Esophagus muscularis mucosa (tissue), 4 donors: ENCODE results near the gene UNC45A. TPM values are rescaled to one million over a fixed set of nuclear protein-coding genes. Genes with fewer than 3 reads are reported as not detected.
"Not testable (repeated sequence)": the region's sequence is repeated elsewhere in the genome, so short reads cannot be mapped to it uniquely, and the experiment has no call there.

Source experiments
- DNase-seq: peaks from one replicate; pipeline ENCODE4 v3.0.0-alpha.2; 2017; ENCODE audit errors: extremely low spot score
- H3K27ac ChIP-seq, 4 donors: fragments of 200-600 bp; sonication (generic); replicated peaks in 1 of 4; 1 replicate in 3 of 4; 2 replicates in 1 of 4; pipeline ENCODE4 v1.5.1; 2016 to 2019; ENCODE audit warnings: mild to moderate bottlenecking in 1 of 4
- H3K27me3 ChIP-seq, 4 donors: fragments of 200-600 bp; sonication (generic); one replicate each; pipeline versions ENCODE4 v1.5.1 to v1.6.0; 2016 to 2019
- H3K36me3 ChIP-seq, 4 donors: fragments of 200-600 bp; sonication (generic); one replicate each; pipeline ENCODE4 v1.5.1; 2016 to 2019
- H3K4me1 ChIP-seq, 4 donors: fragments of 200-600 bp; sonication (generic); one replicate each; pipeline ENCODE4 v1.5.1; 2016 to 2019
- H3K4me3 ChIP-seq, 4 donors: fragments of 200-600 bp; sonication (generic); 1 replicate in 2 of 4; 2 replicates in 2 of 4; pipeline ENCODE4 v1.5.1; 2016 to 2019; ENCODE audit warnings: mild to moderate bottlenecking in 4 of 4, moderate library complexity in 1 of 4
- H3K9me3 ChIP-seq, 4 donors: fragments of 200-600 bp; sonication (generic); 1 replicate in 3 of 4; 2 replicates in 1 of 4; pipeline ENCODE4 v1.5.1; 2016 to 2019
- EP300 ChIP-seq: sonication (generic); formaldehyde crosslinking; IDR thresholded peaks from one replicate; pipeline ENCODE4 v1.6.1; 2017; ENCODE audit warnings: antibody characterized with exemption
- POLR2A ChIP-seq: fragments of 450-650 bp; IDR thresholded peaks from one replicate; pipeline ENCODE4 v1.6.1; 2017; ENCODE audit warnings: antibody characterized with exemption, moderate library complexity, mild to moderate bottlenecking, low read depth
- POLR2AphosphoS5 ChIP-seq, 2 donors: sonication (generic); formaldehyde crosslinking; IDR thresholded peaks; one replicate each; pipeline ENCODE4 v1.6.1; 2017; ENCODE audit warnings: antibody characterized with exemption in 2 of 2
- WGBS: methylation state at CpG from one replicate; pipeline ENCODE4 v1.1.5; 2018; 5-methylcytosine and 5-hydroxymethylcytosine counted together
- intact Hi-C: fragments of 100-400 bp; cut with DNase I; formaldehyde crosslinking; loops from one replicate; pipeline ENCODE4 v1.15.1; 2023
- total RNA-seq, 4 donors: library from RNA; depleted of rRNA; stranded (reverse); fragments of >200 nt; gene quantifications; one replicate each; pipeline versions ENCODE4 v1.1.0 to v1.2.1, GENCODE V29; 2016
- TF ChIP-seq, protein P1 (sequence below), 3 experiments: fragments of 200-600 bp in 2 of 3; fragments of 450-650 bp in 1 of 3; sonication (generic) in 2 of 3; IDR thresholded peaks; one replicate each; pipeline ENCODE4 v1.5.1; 2017 to 2019; ENCODE audit warnings: antibody characterized with exemption in 3 of 3, mild to moderate bottlenecking in 2 of 3, moderate library complexity in 1 of 3

UNC45A gene
- total RNA-seq, 4 donors from 2014 or later, result 88.6 to 113 (median 93.2) TPM

DNA sequence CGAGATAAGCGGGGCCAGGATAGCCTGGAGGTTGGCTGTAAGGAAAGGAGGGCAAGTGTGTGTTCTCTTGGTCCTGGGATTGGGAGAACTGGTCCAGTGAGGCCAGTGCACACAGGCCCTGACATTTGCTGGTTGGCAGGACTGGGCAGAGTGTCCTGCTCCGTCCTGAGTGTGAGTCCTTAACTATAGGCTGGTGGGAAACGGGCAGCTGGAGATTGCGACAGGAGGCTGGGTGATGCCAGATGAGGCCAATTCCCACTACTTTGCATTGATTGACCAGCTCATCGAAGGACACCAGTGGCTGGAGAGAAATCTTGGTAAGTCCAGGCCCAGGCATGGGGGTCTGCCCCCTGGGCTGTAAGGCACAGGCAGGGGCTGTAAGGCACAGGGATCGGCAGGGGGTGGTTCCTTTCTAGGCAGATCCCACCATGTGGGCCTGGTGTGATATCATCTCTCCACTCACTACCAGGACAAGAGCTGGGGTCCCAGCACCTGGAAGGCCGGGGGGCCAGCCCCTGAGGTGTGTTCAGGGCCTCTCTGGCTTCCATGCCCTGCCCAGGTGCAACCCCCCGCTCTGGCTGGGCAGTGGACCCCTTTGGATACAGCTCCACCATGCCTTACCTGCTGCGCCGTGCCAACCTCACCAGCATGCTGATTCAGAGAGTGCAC, 28.8 kb upstream of the UNC45A start:
- H3K27me3 ChIP-seq, result no peaks in the 10 kb centered on the region
- intact Hi-C loops, result no loop called here
- no peak overlapping the region for H3K4me3 ChIP-seq
- no peaks in the 10 kb centered on the region for H3K9me3 ChIP-seq
- H3K36me3 ChIP-seq, result peaks cover 54 to 65% (median 64%) of the 10 kb centered on the region in 4 donors
- H3K27ac ChIP-seq, result peak overlapping the region in 2 of 4 donors; percentile 17 to 33
- DNase-seq, result no peak
- peaks cover 31 to 49% (median 38%) of the 10 kb centered on the region in 4 donors for H3K4me1 ChIP-seq
- 95% methylated on average over 6 of the region's 11 CpGs for WGBS
- TF ChIP-seq, protein P1, sequence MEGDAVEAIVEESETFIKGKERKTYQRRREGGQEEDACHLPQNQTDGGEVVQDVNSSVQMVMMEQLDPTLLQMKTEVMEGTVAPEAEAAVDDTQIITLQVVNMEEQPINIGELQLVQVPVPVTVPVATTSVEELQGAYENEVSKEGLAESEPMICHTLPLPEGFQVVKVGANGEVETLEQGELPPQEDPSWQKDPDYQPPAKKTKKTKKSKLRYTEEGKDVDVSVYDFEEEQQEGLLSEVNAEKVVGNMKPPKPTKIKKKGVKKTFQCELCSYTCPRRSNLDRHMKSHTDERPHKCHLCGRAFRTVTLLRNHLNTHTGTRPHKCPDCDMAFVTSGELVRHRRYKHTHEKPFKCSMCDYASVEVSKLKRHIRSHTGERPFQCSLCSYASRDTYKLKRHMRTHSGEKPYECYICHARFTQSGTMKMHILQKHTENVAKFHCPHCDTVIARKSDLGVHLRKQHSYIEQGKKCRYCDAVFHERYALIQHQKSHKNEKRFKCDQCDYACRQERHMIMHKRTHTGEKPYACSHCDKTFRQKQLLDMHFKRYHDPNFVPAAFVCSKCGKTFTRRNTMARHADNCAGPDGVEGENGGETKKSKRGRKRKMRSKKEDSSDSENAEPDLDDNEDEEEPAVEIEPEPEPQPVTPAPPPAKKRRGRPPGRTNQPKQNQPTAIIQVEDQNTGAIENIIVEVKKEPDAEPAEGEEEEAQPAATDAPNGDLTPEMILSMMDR (IDR thresholded peaks at IDR 0.05), result no peak
- TF ChIP-seq EP300 (no peak), POLR2AphosphoS5 (IDR thresholded peaks at IDR 0.05) (no peak), POLR2A (no peak)

DNA sequence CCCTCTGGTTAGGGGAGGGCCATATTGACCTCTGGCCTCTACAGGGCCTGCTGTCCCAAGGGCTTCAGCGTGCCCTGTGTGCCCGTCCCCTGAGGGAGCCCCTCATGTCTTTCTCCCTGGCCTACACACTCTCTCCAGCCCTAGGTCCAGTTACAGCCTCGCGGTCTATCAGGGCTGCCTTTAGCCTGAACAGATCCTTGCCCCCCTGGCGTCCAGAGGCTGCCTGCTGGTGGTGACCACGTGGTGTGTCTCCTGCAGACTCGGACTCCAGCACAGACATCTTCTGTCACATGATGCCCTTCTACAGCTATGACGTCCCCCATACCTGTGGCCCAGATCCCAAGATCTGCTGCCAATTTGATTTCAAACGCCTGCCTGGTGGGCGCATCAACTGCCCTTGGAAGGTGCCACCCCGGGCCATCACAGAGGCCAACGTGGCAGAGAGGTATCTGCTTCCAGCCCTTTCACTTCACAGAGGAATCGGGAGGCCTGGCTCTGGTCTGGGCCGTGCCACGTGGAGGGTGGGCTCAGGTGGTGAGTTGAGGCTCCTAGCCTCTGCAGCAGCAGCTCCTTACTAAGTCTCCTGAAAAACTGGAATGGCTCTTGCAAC, 27.9 kb upstream of the UNC45A start:
- H3K27ac ChIP-seq, result peak overlapping the region in 2 of 4 donors; percentile 33 to 35
- TF ChIP-seq POLR2AphosphoS5 (IDR thresholded peaks at IDR 0.05), result no peak
- no peak for TF ChIP-seq EP300
- TF ChIP-seq, protein P1 (IDR thresholded peaks at IDR 0.05), result no peak
- no peak for TF ChIP-seq POLR2A
- H3K4me3 ChIP-seq, result no peak overlapping the region
- DNase-seq, result no peak
- H3K4me1 ChIP-seq, result peaks cover 24 to 41% (median 31%) of the 10 kb centered on the region in 4 donors
- no peaks in the 10 kb centered on the region for H3K27me3 ChIP-seq
- 71% methylated on average over 14 of the region's 15 CpGs for WGBS
- intact Hi-C loops, result no loop called here
- no peaks in the 10 kb centered on the region for H3K9me3 ChIP-seq
- peaks cover 62 to 73% (median 72%) of the 10 kb centered on the region in 4 donors for H3K36me3 ChIP-seq

DNA sequence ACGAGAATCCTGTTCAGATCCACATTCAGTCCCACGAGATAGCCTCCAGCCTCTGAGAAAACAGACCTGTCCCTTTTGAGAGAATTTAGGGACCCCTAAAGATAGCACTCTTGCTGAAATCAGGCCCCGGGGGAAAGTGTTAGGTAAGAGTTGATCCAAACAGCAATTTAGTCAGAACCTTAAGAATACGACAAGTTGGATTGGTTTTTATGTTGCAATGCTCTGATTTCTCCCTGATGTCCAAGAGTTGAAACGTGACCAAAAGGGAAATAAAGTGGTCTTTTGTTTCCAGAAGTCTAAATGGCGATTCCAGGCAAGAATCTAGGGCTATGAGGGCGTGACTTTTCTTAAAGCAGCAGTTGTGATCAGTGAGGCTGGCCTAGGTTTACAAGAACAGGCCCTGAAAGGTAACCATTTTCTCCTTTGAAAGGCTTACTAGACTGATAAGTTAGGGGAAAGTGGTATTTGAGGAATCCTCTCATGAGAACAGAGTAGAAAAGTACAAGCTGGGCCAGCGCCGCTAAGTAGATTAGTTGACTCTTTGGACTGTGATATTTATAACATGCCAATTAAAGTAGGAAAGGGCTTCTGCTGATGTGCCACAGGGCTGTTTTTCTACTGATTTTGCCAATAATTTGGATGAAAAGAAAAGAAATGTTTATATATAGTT, 27.1 kb upstream of the UNC45A start:
- Histone ChIP-seq H3K27ac (peak overlapping the region in 2 of 4 donors; percentile 35 to 46), H3K36me3 (peaks cover 70 to 82% (median 80%) of the 10 kb centered on the region in 4 donors), H3K9me3 (no peaks in the 10 kb centered on the region), H3K4me3 (no peak overlapping the region), H3K4me1 (peaks cover 22 to 40% (median 31%) of the 10 kb centered on the region in 4 donors), H3K27me3 (no peaks in the 10 kb centered on the region)
- WGBS, result 80% methylated on average over 9 of the region's 9 CpGs
- intact Hi-C loops, result no loop called here
- TF ChIP-seq EP300 (no peak), POLR2A (no peak), POLR2AphosphoS5 (IDR thresholded peaks at IDR 0.05) (no peak)
- TF ChIP-seq, protein P1 (IDR thresholded peaks at IDR 0.05), result no peak
- DNase-seq, result no peak

DNA sequence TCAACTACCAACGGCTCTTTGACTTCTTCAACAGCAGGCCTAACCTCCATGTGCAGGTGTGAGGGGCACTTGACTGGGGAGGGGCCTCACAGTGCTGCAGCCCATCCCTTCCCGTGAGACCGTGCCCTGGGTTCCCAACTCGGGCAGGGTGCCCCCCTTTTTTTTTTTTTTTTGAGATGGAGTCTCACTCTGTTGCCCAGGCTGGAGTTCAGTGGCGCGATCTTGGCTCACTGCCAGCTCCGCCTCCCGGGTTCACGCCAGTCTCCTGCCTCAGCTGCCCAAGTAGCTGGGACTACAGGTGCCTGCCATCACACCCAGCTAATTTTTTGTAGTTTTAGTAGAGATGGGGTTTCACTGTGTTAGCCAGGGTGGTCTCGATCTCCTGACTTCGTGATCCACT, 25.6 kb upstream of the UNC45A start:
- DNase-seq, H3K27ac ChIP-seq, intact Hi-C loops, H3K27me3 ChIP-seq, H3K4me3 ChIP-seq, H3K9me3 ChIP-seq: not testable (repeated sequence)
- Histone ChIP-seq H3K4me1 (peaks cover 10 to 26% (median 21%) of the 10 kb centered on the region in 4 donors), H3K36me3 (peaks cover 82 to 96% (median 95%) of the 10 kb centered on the region in 4 donors)
- WGBS, result 78% methylated on average over 11 of the region's 11 CpGs

DNA sequence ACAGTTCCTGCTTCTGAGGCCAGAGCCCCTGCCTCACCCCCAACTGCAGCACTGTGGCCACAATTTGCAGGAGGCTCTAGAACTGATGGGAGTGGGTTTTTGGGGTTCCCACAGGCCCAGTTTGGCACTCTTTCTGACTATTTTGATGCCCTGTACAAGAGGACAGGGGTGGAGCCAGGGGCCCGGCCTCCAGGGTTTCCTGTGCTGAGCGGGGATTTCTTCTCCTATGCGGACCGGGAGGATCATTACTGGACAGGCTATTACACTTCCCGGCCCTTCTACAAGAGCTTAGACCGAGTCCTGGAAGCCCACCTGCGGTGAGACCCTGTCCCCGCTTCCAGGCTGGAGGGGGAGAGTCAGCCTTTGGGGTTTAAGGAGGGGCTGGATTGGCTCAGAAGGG, 25.1 kb upstream of the UNC45A start:
- Histone ChIP-seq H3K4me3 (no peak overlapping the region), H3K4me1 (peaks cover 10 to 26% (median 19%) of the 10 kb centered on the region in 4 donors), H3K27me3 (no peaks in the 10 kb centered on the region), H3K27ac (no peak overlapping the region), H3K9me3 (no peaks in the 10 kb centered on the region), H3K36me3 (peaks cover 81 to 99% (median 97%) of the 10 kb centered on the region in 4 donors)
- intact Hi-C loops, result no loop called here
- TF ChIP-seq EP300 (no peak), POLR2AphosphoS5 (IDR thresholded peaks at IDR 0.05) (no peak), POLR2A (no peak)
- TF ChIP-seq, protein P1 (IDR thresholded peaks at IDR 0.05), result no peak
- 92% methylated on average over 8 of the region's 8 CpGs for WGBS
- no peak for DNase-seq
